HCT116 (cell line): ENCODE data around the gene SVIL. TPM values are rescaled to one million over a fixed set of nuclear protein-coding genes. Genes with fewer than 3 reads are reported as not detected.

Experiments
- ATAC-seq: fragments of 200-7000 bp; cut with Tn5 transposase; 2 replicates; pipeline ENCODE4 v1.9.1; 2020; ENCODE audit warnings: mild to moderate bottlenecking, moderate library complexity
- BruUV-seq: library from RNA; stranded (reverse); fragments of 400-500 nt; replicated peaks from 2 replicates; lab custom pipeline; 2021; lab: Mats Ljungman, UMichigan
- CTCF ChIA-PET: fragments of 300-600 bp; sonication (Branson Sonifier 250); formaldehyde crosslinking; loops from one replicate; lab custom pipeline; 2021; ENCODE audit warnings: antibody characterized with exemption; lab: Charles Lee
- POLR2A ChIA-PET: fragments of 300-600, 350-600 bp; sonication (Branson Sonifier 250); formaldehyde crosslinking; loops from one replicate; lab custom pipeline; 2021; ENCODE audit warnings: antibody characterized with exemption; lab: Charles Lee
- RAD21 ChIA-PET, 2 experiments: fragments of 300-600 bp; sonication (Branson Sonifier 250); formaldehyde crosslinking; loops; one replicate each; lab custom pipeline; 2023; ENCODE audit warnings: low total read pairs in 2 of 2; ENCODE audit not compliant: uncharacterized antibody in 2 of 2, unreplicated experiment in 2 of 2, low non-redundant PET in 1 of 2; lab: Charles Lee
- DNase-seq: peaks from one replicate; pipeline ENCODE4 v3.0.0-alpha.2; 2010; ENCODE audit warnings: low read depth, low spot score
- H2AFZ ChIP-seq: fragments of 200-600 bp; shearing (Covaris generic), sonication (generic); 2 replicates; pipeline ENCODE4 v1.6.1; 2017; ENCODE audit warnings: low read depth, mixed run types, mixed read lengths, antibody characterized with exemption, low read length; ENCODE audit not compliant: poor library complexity, severe bottlenecking
- H3K27ac ChIP-seq: 2 replicates; pipeline ENCODE4 v1.5.1; 2012; ENCODE audit warnings: low read depth, low read length
- H3K27me3 ChIP-seq: fragments of 200-600 bp; sonication (generic); 2 replicates; pipeline ENCODE4 v1.6.1; 2016; ENCODE audit warnings: mixed run types, low read length, mixed read lengths; ENCODE audit not compliant: insufficient read depth
- H3K36me3 ChIP-seq, 2 experiments: fragments of 200-500 bp in 1 of 2; fragments of 200-600 bp in 1 of 2; sonication (Bioruptor generic) in 1 of 2; sonication (generic) in 1 of 2; 2 replicates each; pipeline versions ENCODE4 v1.5.1 to v1.6.1; 2014 to 2016; ENCODE audit warnings: low read length in 2 of 2, inconsistent platforms in 1 of 2, mixed read lengths in 1 of 2, mixed run types in 1 of 2; ENCODE audit not compliant: insufficient read depth in 2 of 2, control insufficient read depth in 1 of 2
- H3K4me1 ChIP-seq, 2 experiments: fragments of 200-600 bp in 1 of 2; sonication (generic) in 1 of 2; 2 replicates each; pipeline versions ENCODE4 v1.5.1 to v1.6.1; 2012 to 2017; ENCODE audit warnings: low read length in 2 of 2, inconsistent platforms in 1 of 2, mild to moderate bottlenecking in 1 of 2, mixed read lengths in 1 of 2, mixed run types in 1 of 2, moderate library complexity in 1 of 2; ENCODE audit not compliant: insufficient read depth in 2 of 2, control insufficient read depth in 1 of 2
- H3K4me2 ChIP-seq: fragments of 200-600 bp; sonication (generic); 2 replicates; pipeline ENCODE4 v1.6.1; 2017; ENCODE audit warnings: mixed run types, low read length, mixed read lengths
- H3K4me3 ChIP-seq, 2 experiments: fragments of 200-600 bp in 1 of 2; sonication (generic) in 1 of 2; replicated peaks in 1 of 2; 2 replicates each; pipeline ENCODE4 v1.5.1; 2011 to 2016; ENCODE audit warnings: low read length in 2 of 2, control low read depth in 1 of 2, low read depth in 1 of 2, mild to moderate bottlenecking in 1 of 2, mixed read lengths in 1 of 2, mixed run types in 1 of 2
- H3K79me2 ChIP-seq: fragments of 200-600 bp; sonication (generic); 2 replicates; pipeline ENCODE4 v1.6.1; 2017; ENCODE audit warnings: mild to moderate bottlenecking, mixed run types, low read length, moderate library complexity, mixed read lengths; ENCODE audit not compliant: insufficient read depth
- H3K9ac ChIP-seq: fragments of 200-600 bp; sonication (generic); 2 replicates; pipeline ENCODE4 v1.6.1; 2016; ENCODE audit warnings: low read length, mixed read lengths
- H3K9me2 ChIP-seq: fragments of 200-600 bp; sonication (generic), shearing (Covaris generic); 2 replicates; pipeline ENCODE4 v1.6.1; 2017; ENCODE audit warnings: mixed run types, mild to moderate bottlenecking, moderate library complexity; ENCODE audit not compliant: insufficient read depth
- H3K9me3 ChIP-seq, 2 experiments: fragments of 200-500 bp in 1 of 2; fragments of 200-600 bp in 1 of 2; sonication (Bioruptor generic) in 1 of 2; sonication (generic) in 1 of 2; 2 replicates each; pipeline ENCODE4 v1.6.1; 2014 to 2017; ENCODE audit warnings: low read length in 2 of 2, mixed read lengths in 2 of 2, inconsistent platforms in 1 of 2, low read depth in 1 of 2, mild to moderate bottlenecking in 1 of 2, mixed run types in 1 of 2, moderate library complexity in 1 of 2; ENCODE audit not compliant: control insufficient read depth in 1 of 2, insufficient read depth in 1 of 2
- H4K20me1 ChIP-seq: fragments of 200-600 bp; sonication (generic), shearing (Covaris generic); 2 replicates; pipeline ENCODE4 v1.6.1; 2017; ENCODE audit warnings: mixed run types, mild to moderate bottlenecking, moderate library complexity; ENCODE audit not compliant: insufficient read depth
- ATF3 ChIP-seq: IDR thresholded peaks from 2 replicates; pipeline ENCODE4 v1.6.1; 2012
- CBX3 ChIP-seq: IDR thresholded peaks from 2 replicates; pipeline ENCODE4 v1.6.1; 2012; ENCODE audit warnings: low read depth
- EZH2 ChIP-seq: fragments of 200-600 bp; sonication (generic); IDR thresholded peaks from 2 replicates; pipeline ENCODE4 v1.6.1; 2017; ENCODE audit warnings: antibody characterized with exemption, mixed run types
- EZH2phosphoT487 ChIP-seq: fragments of 200-600 bp; IDR thresholded peaks from 2 replicates; pipeline ENCODE4 v1.6.1; 2018; ENCODE audit warnings: antibody characterized with exemption, borderline replicate concordance
- POLR2AphosphoS5 ChIP-seq: IDR thresholded peaks from 2 replicates; pipeline ENCODE4 v1.6.1; 2011; ENCODE audit warnings: mild to moderate bottlenecking, low read depth, low read length, moderate library complexity
- RAD21 ChIP-seq: IDR thresholded peaks from 2 replicates; pipeline ENCODE4 v1.6.1; 2012; ENCODE audit warnings: low read depth, mild to moderate bottlenecking
- SRF ChIP-seq: IDR thresholded peaks from 2 replicates; pipeline ENCODE4 v1.6.1; 2012; ENCODE audit warnings: low read depth
- TCF7L2 ChIP-seq: IDR thresholded peaks from 2 replicates; pipeline ENCODE4 v1.7.0; 2011; ENCODE audit warnings: borderline replicate concordance, inconsistent platforms; ENCODE audit not compliant: insufficient read depth, insufficient read length; ENCODE audit errors: extremely low read depth
- ZBTB33 ChIP-seq: IDR thresholded peaks from 2 replicates; pipeline ENCODE4 v1.6.1; 2011; ENCODE audit warnings: mild to moderate bottlenecking, low read length, moderate library complexity; ENCODE audit not compliant: insufficient replicate concordance; ENCODE audit errors: extremely low read depth
- intact Hi-C: fragments of 100-400 bp; cut with micrococcal nuclease; formaldehyde crosslinking; loops from 2 replicates; pipeline ENCODE4 v1.10.0; 2022
- total RNA-seq: library from RNA; stranded (reverse); gene quantifications from one replicate; pipeline ENCODE4 v1.2.1, GENCODE V29; 2021; ENCODE audit not compliant: unreplicated experiment
- TF ChIP-seq, protein P1 (sequence below), 3 experiments: fragments of 200-600 bp in 1 of 3; sonication (generic) in 1 of 3; IDR thresholded peaks in 2 of 3; conservative IDR thresholded peaks in 1 of 3; 2 replicates each; pipeline ENCODE4 v1.5.1; 2012 to 2017; ENCODE audit warnings: low read depth in 2 of 3, low read length in 2 of 3, antibody characterized with exemption in 1 of 3, borderline replicate concordance in 1 of 3, control low read depth in 1 of 3, mild to moderate bottlenecking in 1 of 3, mixed read lengths in 1 of 3, mixed run types in 1 of 3, moderate library complexity in 1 of 3; ENCODE audit not compliant: insufficient read depth in 1 of 3
- TF ChIP-seq, protein P2 (sequence below): IDR thresholded peaks from 2 replicates; pipeline ENCODE4 v1.6.1; 2012

The SVIL gene
- total RNA-seq, 1 experiment from 2014 or later = 27.0 TPM

DNA sequence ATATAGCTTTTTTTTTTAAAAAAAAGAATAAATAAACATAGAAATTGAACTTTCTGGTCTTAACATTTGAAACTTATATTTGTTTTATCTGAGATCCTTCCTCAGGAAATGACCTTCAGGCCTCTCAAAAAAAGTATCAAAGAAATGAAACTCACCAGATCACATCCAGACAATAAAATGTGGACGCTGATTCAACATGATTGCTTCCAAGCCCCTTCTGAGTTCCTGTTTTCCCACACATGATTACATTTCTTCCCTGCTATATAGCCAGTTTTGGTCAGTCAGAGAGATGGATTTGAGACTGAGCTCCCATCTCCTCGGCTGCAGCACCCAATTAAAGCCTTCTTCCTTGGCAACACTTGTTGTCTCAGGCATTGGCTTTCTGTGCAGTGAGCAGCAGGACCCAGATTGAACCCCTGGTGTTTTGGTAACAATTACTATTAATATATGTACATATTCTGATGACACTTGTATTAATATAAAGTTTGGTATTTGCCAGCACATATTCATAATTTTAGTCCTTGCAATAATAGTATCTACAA, 21.8 kb upstream of the SVIL start:
- intact Hi-C loops = no loop called here
- H3K4me3 ChIP-seq = no peak overlapping the region
- H3K27ac ChIP-seq = no peak overlapping the region
- POLR2A ChIA-PET = no interaction called here
- no peak for DNase-seq
- H3K9ac ChIP-seq = no peak overlapping the region
- peaks cover 29 to 42% of the 10 kb centered on the region in 2 experiments for H3K4me1 ChIP-seq
- peaks cover 0 to 17% of the 10 kb centered on the region in 2 experiments; a peak in 2 of 4 replicates for H3K36me3 ChIP-seq
- no peaks in the 10 kb centered on the region for H3K79me2 ChIP-seq
- no TSS peak for BruUV-seq
- CTCF ChIA-PET = no interaction called here
- TF ChIP-seq SRF (no peak), CBX3 (peak; percentile 77; the same call in 1 of the 2 replicates)
- H4K20me1 ChIP-seq = no peaks in the 10 kb centered on the region
- no peaks in the 10 kb centered on the region for H3K27me3 ChIP-seq
- H2AFZ ChIP-seq = no peak overlapping the region
- no peak overlapping the region for H3K4me2 ChIP-seq
- RAD21 ChIA-PET = no interaction called here
- peaks cover 10 to 14% of the 10 kb centered on the region in 2 experiments; a peak in 2 of 4 replicates for H3K9me3 ChIP-seq
- H3K9me2 ChIP-seq = no peaks in the 10 kb centered on the region
- no peak for ATAC-seq

- RAD21 ChIA-PET = no interaction called here
- Histone ChIP-seq H3K9me3 (peaks cover 4 to 9% of the 10 kb centered on the region in 2 experiments; a peak in 2 of 4 replicates), H3K79me2 (no peaks in the 10 kb centered on the region), H3K36me3 (peaks cover 0 to 14% of the 10 kb centered on the region in 2 experiments; a peak in 2 of 4 replicates), H3K9ac (no peak overlapping the region), H3K27me3 (no peaks in the 10 kb centered on the region), H3K4me1 (peaks cover 28 to 30% of the 10 kb centered on the region in 2 experiments), H3K27ac (no peak overlapping the region), H3K9me2 (no peaks in the 10 kb centered on the region), H3K4me3 (no peak overlapping the region), H2AFZ (no peak overlapping the region), H4K20me1 (no peaks in the 10 kb centered on the region), H3K4me2 (no peak overlapping the region)
- POLR2A ChIA-PET = no interaction called here
- CTCF ChIA-PET = no interaction called here
- intact Hi-C loops = no loop called here
- no TSS peak for BruUV-seq
- ATAC-seq (no peak), DNase-seq (no peak)
- TF ChIP-seq, protein P1, sequence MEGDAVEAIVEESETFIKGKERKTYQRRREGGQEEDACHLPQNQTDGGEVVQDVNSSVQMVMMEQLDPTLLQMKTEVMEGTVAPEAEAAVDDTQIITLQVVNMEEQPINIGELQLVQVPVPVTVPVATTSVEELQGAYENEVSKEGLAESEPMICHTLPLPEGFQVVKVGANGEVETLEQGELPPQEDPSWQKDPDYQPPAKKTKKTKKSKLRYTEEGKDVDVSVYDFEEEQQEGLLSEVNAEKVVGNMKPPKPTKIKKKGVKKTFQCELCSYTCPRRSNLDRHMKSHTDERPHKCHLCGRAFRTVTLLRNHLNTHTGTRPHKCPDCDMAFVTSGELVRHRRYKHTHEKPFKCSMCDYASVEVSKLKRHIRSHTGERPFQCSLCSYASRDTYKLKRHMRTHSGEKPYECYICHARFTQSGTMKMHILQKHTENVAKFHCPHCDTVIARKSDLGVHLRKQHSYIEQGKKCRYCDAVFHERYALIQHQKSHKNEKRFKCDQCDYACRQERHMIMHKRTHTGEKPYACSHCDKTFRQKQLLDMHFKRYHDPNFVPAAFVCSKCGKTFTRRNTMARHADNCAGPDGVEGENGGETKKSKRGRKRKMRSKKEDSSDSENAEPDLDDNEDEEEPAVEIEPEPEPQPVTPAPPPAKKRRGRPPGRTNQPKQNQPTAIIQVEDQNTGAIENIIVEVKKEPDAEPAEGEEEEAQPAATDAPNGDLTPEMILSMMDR (IDR thresholded peaks at IDR 0.05 in 2 of 3, conservative IDR thresholded peaks at IDR 0.05 in 1 of 3; ENCODE audit: borderline replicate concordance in 1 of 3, insufficient read depth in 1 of 3, low read depth in 2 of 3, low read length in 2 of 3) = no peak
- TF ChIP-seq TCF7L2 (no peak), ZBTB33 (no peak), RAD21 (no peak), CBX3 (no peak), ATF3 (no peak), EZH2 (no peak), POLR2AphosphoS5 (no peak), EZH2phosphoT487 (no peak)
- TF ChIP-seq, protein P2, sequence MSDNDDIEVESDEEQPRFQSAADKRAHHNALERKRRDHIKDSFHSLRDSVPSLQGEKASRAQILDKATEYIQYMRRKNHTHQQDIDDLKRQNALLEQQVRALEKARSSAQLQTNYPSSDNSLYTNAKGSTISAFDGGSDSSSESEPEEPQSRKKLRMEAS = no peak
Measured at GRCh38 chr10:29652192-29652591, 17.4 kb upstream of the SVIL start.
